Ovary (tissue), 9 donors: ENCODE measurements around the gene PRR20G. TPM values are rescaled to one million over a fixed set of nuclear protein-coding genes. Genes with fewer than 3 reads are reported as not detected.

Source experiments
- DNase-seq, 5 donors: peaks; one replicate each; pipeline ENCODE4 v3.0.0-alpha.2; 2019 to 2020
- H3K27ac ChIP-seq, 2 donors: fragments of 200-600 bp; one replicate each; pipeline versions ENCODE4 v1.5.1 to v1.8.0; 2019 to 2022
- H3K27me3 ChIP-seq: fragments of 200-600 bp; one replicate; pipeline ENCODE4 v1.8.0; 2022
- H3K36me3 ChIP-seq: fragments of 200-600 bp; sonication (generic); one replicate; pipeline ENCODE4 v1.5.1; 2019
- H3K4me1 ChIP-seq: one replicate; pipeline ENCODE4 v1.8.1; 2013; ENCODE audit warnings: mild to moderate bottlenecking, moderate library complexity; ENCODE audit not compliant: insufficient read depth
- H3K4me3 ChIP-seq: fragments of 200-600 bp; sonication (generic); one replicate; pipeline ENCODE4 v1.5.1; 2017
- H3K9me3 ChIP-seq, 2 donors: fragments of 200-600 bp in 1 of 2; sonication (generic) in 1 of 2; one replicate each; pipeline versions ENCODE4 v1.5.1 to v1.8.1; 2013 to 2019; ENCODE audit warnings: mild to moderate bottlenecking in 1 of 2, moderate library complexity in 1 of 2
- CTCF ChIP-seq, 3 donors: fragments of 450-650 bp in 2 of 3; fragments of 200-600 bp in 1 of 3; IDR thresholded peaks; one replicate each; pipeline versions ENCODE4 v1.5.1 to v1.8.0; 2016 to 2022; ENCODE audit warnings: antibody characterized with exemption in 3 of 3, mild to moderate bottlenecking in 1 of 3
- EP300 ChIP-seq: sonication (generic); formaldehyde crosslinking; IDR thresholded peaks from one replicate; pipeline ENCODE4 v1.6.1; 2017; ENCODE audit warnings: antibody characterized with exemption
- POLR2A ChIP-seq: fragments of 450-650 bp; IDR thresholded peaks from one replicate; pipeline ENCODE4 v1.6.1; 2017; ENCODE audit warnings: antibody characterized with exemption, mild to moderate bottlenecking, moderate library complexity
- WGBS, 3 donors: extraction: QIAGEN DNeasy Blood & Tissue Kit in 1 of 3; methylation state at CpG; one replicate each; pipeline versions ENCODE4 v1.1.5 to v1.1.7; 2013 to 2017; 5-methylcytosine and 5-hydroxymethylcytosine counted together
- intact Hi-C, 4 donors: fragments of 100-400 bp; cut with DNase I; formaldehyde crosslinking; loops; one replicate each; pipeline versions ENCODE4 v1.11.0 to v1.15.1; 2022 to 2023
- polyA plus RNA-seq, 2 donors: library from polyadenylated mRNA; stranded (reverse); fragments of 200-250 nt in 1 of 2; fragments of 350-450 nt in 1 of 2; fragmentation: Illumina TruSeq in 1 of 2; extraction: RNeasy Lipid Tissue Mini Kit (QIAGEN cat#74804) in 1 of 2; gene quantifications; one replicate each; pipeline ENCODE4 v1.2.3, GENCODE V29; 2013 to 2014
- total RNA-seq, 7 donors: library from RNA; depleted of rRNA in 2 of 7; stranded (reverse); fragments of >200 nt in 2 of 7; fragmentation: NEBNext Ultra II Directional in 3 of 7; extraction: Animal tissue kit (Norgen Biotek cat#: 25700) in 3 of 7; gene quantifications; one replicate each; pipeline versions ENCODE4 v1.1.0 to v1.2.4, GENCODE V29; 2016 to 2023
- donor health status: DM: no; HTN: no; CAD: no; lungs with moderate emphysema.
- donor health status: DM: no; HTN: no; CAD: no.
- donor health status: Bipolar disorder and iron deficiency.
- donor health status: DM: yes; HTN: yes; CAD: no.
- donor health status: DM: no; HTN: no; CAD: no.
- donor health status: DM: yes; HTN: yes; CAD: no.

PRR20G gene
- total and polyA plus RNA-seq, 9 donors = not detected

- Histone ChIP-seq H3K4me1 (no peaks in the 10 kb centered on the region), H3K27ac (no peak overlapping the region), H3K27me3 (no peaks in the 10 kb centered on the region), H3K4me3 (no peak overlapping the region), H3K36me3 (no peaks in the 10 kb centered on the region), H3K9me3 (no peaks in the 10 kb centered on the region)
- intact Hi-C loops = no loop called here
- WGBS, 3 donors = 60 to 71% (median 68%) methylated on average over 4 of the region's 4 CpGs
- DNase-seq = no peak
- no peak for TF ChIP-seq POLR2A
- TF ChIP-seq EP300 = no peak
- no peak for TF ChIP-seq CTCF (IDR thresholded peaks at IDR 0.05)
These were observed 37.2 kb upstream of the PRR20G start for GRCh38 chr3:127324913-127325628.

DNA sequence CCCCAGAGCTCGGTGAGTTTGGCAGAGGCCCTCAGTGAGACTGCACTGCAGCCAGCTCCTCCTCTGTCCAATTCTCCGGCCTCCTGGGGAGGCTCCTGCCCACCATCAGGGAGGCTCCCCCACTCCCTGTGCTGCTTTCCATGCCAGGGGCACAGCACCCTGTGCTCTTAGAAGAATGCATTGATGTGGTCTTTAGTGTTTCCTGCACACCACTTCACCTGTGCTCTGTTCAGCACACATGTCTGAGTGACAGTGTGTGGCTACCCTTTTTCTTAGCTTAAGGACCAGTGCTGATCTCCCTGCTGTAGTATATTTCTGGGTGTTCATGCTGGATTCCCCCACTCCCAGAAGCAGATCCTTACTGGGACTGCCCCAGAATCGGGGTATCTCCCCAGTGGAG lies 36.2 kb upstream of the PRR20G start:
- H3K4me1 ChIP-seq = no peaks in the 10 kb centered on the region
- H3K4me3 ChIP-seq = no peak overlapping the region
- 67 to 77% (median 68%) methylated on average over 3 of the region's 3 CpGs for WGBS, 3 donors
- H3K27me3 ChIP-seq = no peaks in the 10 kb centered on the region
- no peaks in the 10 kb centered on the region for H3K9me3 ChIP-seq
- H3K27ac ChIP-seq = no peak overlapping the region
- no peak for DNase-seq
- H3K36me3 ChIP-seq = no peaks in the 10 kb centered on the region
- no peak for TF ChIP-seq EP300
- TF ChIP-seq POLR2A = no peak
- TF ChIP-seq CTCF (IDR thresholded peaks at IDR 0.05) = no peak
- intact Hi-C loops = no loop called here

DNA sequence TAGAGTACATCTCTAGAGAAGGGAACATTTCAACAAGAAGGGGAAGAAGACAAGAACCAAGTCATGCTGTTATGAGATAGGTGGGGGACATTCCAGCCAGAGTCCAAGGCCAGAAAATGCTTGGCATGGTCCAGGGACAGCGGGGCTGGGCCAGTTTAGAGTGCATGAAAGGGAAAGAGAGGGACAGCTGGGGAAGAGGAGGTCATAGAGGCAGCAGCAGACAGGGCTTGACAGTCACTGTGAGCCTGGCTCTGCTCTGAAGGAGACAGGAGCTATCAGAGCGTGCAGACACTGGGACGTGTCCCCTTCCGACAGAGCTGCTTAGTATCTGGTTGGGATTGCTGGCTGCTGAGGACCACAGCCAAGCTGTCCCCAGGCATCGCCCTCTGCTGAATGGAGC lies 35.7 kb upstream of the PRR20G start:
- no peak for TF ChIP-seq EP300
- H3K9me3 ChIP-seq = no peaks in the 10 kb centered on the region
- H3K27me3 ChIP-seq = no peaks in the 10 kb centered on the region
- H3K4me1 ChIP-seq = no peaks in the 10 kb centered on the region
- no peak overlapping the region for H3K27ac ChIP-seq
- H3K36me3 ChIP-seq = no peaks in the 10 kb centered on the region
- WGBS, 3 donors = 65 to 67% (median 66%) methylated on average over 5 of the region's 5 CpGs
- no peak for DNase-seq
- no peak overlapping the region for H3K4me3 ChIP-seq
- intact Hi-C loops = no loop called here

GRCh38 chr3:127321371-127321770 lies 33.5 kb upstream of the PRR20G start:
- WGBS, 3 donors = 76 to 77% (median 76%) methylated on average over 4 of the region's 4 CpGs
- no peak overlapping the region for H3K27ac ChIP-seq
- intact Hi-C loops = no loop called here
- no peak overlapping the region for H3K4me3 ChIP-seq
- no peaks in the 10 kb centered on the region for H3K4me1 ChIP-seq
- H3K27me3 ChIP-seq = no peaks in the 10 kb centered on the region
- TF ChIP-seq CTCF (IDR thresholded peaks at IDR 0.05) = no peak
- TF ChIP-seq POLR2A = no peak
- TF ChIP-seq EP300 = no peak
- no peaks in the 10 kb centered on the region for H3K9me3 ChIP-seq
- H3K36me3 ChIP-seq = no peaks in the 10 kb centered on the region
- DNase-seq = no peak

DNA sequence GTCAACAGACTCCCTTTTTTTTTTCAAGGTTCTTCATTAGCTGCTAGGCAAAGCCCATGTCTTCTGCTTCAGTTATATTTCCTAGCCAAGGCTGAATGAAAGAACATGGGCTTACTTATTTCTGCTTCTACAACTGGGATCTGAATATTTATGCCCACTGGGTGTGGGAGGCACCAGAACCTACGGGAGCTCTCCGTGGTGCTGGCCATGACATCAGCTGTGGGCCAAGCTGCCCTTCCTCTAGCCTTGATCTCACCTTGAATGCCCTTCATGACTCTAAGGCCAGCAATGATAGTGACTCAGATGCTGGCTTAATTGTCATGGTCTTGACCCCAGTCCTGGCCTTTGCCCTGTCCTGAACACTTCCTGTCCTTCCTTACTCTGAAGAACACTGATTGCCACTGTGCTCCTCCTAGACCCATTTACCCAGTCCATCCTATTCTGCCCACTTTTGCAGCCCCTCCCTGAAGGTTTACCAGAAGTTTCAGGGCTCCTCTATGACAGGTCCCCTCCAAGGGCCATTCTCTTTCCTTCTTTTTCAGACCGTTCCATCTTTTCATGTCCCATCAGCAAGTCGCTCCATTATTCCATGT lies 32.8 kb upstream of the PRR20G start:
- H3K9me3 ChIP-seq = no peaks in the 10 kb centered on the region
- no peaks in the 10 kb centered on the region for H3K36me3 ChIP-seq
- no peaks in the 10 kb centered on the region for H3K27me3 ChIP-seq
- H3K4me1 ChIP-seq = no peaks in the 10 kb centered on the region
- WGBS, 3 donors = 57 to 64% (median 58%) methylated on average over 4 of the region's 4 CpGs
- no peak for DNase-seq
- TF ChIP-seq POLR2A = no peak
- TF ChIP-seq CTCF (IDR thresholded peaks at IDR 0.05) = no peak
- no peak for TF ChIP-seq EP300
- no peak overlapping the region for H3K4me3 ChIP-seq
- intact Hi-C loops = no loop called here
- H3K27ac ChIP-seq = no peak overlapping the region
